Ishikawa (cell line): ENCODE measurements around the gene ERP44.

Experiments
- CEBPB ChIP-seq: IDR thresholded peaks from 2 replicates; pipeline ENCODE4 v1.6.1; 2012
- CREB1 ChIP-seq: IDR thresholded peaks from 2 replicates; pipeline ENCODE4 v1.6.1; 2012; ENCODE audit warnings: low read depth
- EGR1 ChIP-seq: IDR thresholded peaks from 2 replicates; pipeline ENCODE4 v1.6.1; 2012
- EP300 ChIP-seq: IDR thresholded peaks from 2 replicates; pipeline ENCODE4 v1.6.1; 2012; ENCODE audit warnings: borderline replicate concordance
- FOXM1 ChIP-seq: IDR thresholded peaks from 2 replicates; pipeline ENCODE4 v1.6.1; 2012; ENCODE audit warnings: low read depth, borderline replicate concordance
- MAX ChIP-seq: IDR thresholded peaks from 2 replicates; pipeline ENCODE4 v1.6.1; 2012
- NFIC ChIP-seq: IDR thresholded peaks from 2 replicates; pipeline ENCODE4 v1.6.1; 2012
- RAD21 ChIP-seq: IDR thresholded peaks from 2 replicates; pipeline ENCODE4 v1.6.1; 2012; ENCODE audit warnings: low read depth
- REST ChIP-seq: IDR thresholded peaks from 2 replicates; pipeline ENCODE4 v1.6.1; 2012; ENCODE audit warnings: low read depth, mild to moderate bottlenecking
- TAF1 ChIP-seq: IDR thresholded peaks from 2 replicates; pipeline ENCODE4 v1.6.1; 2012; ENCODE audit warnings: low read depth, mild to moderate bottlenecking
- TCF12 ChIP-seq: IDR thresholded peaks from 2 replicates; pipeline ENCODE4 v1.6.1; 2012; ENCODE audit warnings: low read depth
- TEAD4 ChIP-seq: IDR thresholded peaks from 2 replicates; pipeline ENCODE4 v1.6.1; 2012
- USF1 ChIP-seq: IDR thresholded peaks from 2 replicates; pipeline ENCODE4 v1.6.1; 2012
- YY1 ChIP-seq: IDR thresholded peaks from 2 replicates; pipeline ENCODE4 v1.6.1; 2012; ENCODE audit warnings: low read depth
- ZBTB7A ChIP-seq: IDR thresholded peaks from 2 replicates; pipeline ENCODE4 v1.6.1; 2012; ENCODE audit warnings: low read depth

ERP44 gene

GRCh38 chr9:100084128-100084453 lies 14.7 kb downstream of the ERP44 start:
- no peak for TF ChIP-seq USF1
- no peak for TF ChIP-seq NFIC
- no peak for TF ChIP-seq EGR1
- no peak for TF ChIP-seq MAX
- TF ChIP-seq TEAD4: no peak
- TF ChIP-seq EP300: no peak
- TF ChIP-seq ZBTB7A: no peak
- TF ChIP-seq CREB1: no peak
- no peak for TF ChIP-seq YY1
- TF ChIP-seq TAF1: no peak
- TF ChIP-seq TCF12: no peak
- no peak for TF ChIP-seq CEBPB
- TF ChIP-seq REST: no peak
- no peak for TF ChIP-seq RAD21
- no peak for TF ChIP-seq FOXM1

- TF ChIP-seq REST: no peak
Measured at GRCh38 chr9:100083448-100084127, 15.2 kb downstream of the ERP44 start.

GRCh38 chr9:100082782-100083181 lies 16.0 kb downstream of the ERP44 start:
- no peak for TF ChIP-seq YY1
- TF ChIP-seq EP300: no peak
- no peak for TF ChIP-seq FOXM1
- no peak for TF ChIP-seq ZBTB7A
- TF ChIP-seq TAF1: no peak
- no peak for TF ChIP-seq RAD21
- no peak for TF ChIP-seq TEAD4
- no peak for TF ChIP-seq NFIC
- no peak for TF ChIP-seq MAX
- TF ChIP-seq CREB1: no peak
- no peak for TF ChIP-seq TCF12
- TF ChIP-seq CEBPB: no peak
- no peak for TF ChIP-seq EGR1
- TF ChIP-seq USF1: no peak
- TF ChIP-seq REST: no peak

GRCh38 chr9:100074989-100075388 lies 23.8 kb downstream of the ERP44 start:
- TF ChIP-seq USF1: no peak
- no peak for TF ChIP-seq TAF1
- TF ChIP-seq CREB1: no peak
- TF ChIP-seq CEBPB: no peak
- TF ChIP-seq FOXM1: no peak
- no peak for TF ChIP-seq ZBTB7A
- no peak for TF ChIP-seq TEAD4
- TF ChIP-seq EGR1: no peak
- TF ChIP-seq RAD21: no peak
- no peak for TF ChIP-seq TCF12
- TF ChIP-seq YY1: no peak
- TF ChIP-seq REST: no peak
